ENCODE data around the gene MFAP2.

MFAP2 gene

GRCh38 chr1:17008208-17008855 lies 27.9 kb upstream of the MFAP2 start:
- DNase-seq (ENCODE audit: low read depth in 1 of 2, low spot score in 1 of 2): no peak

GRCh38 chr1:17007121-17007520 lies 26.7 kb upstream of the MFAP2 start:
- DNase-seq (ENCODE audit: low read depth in 1 of 2, low spot score in 1 of 2): no peak

DNA sequence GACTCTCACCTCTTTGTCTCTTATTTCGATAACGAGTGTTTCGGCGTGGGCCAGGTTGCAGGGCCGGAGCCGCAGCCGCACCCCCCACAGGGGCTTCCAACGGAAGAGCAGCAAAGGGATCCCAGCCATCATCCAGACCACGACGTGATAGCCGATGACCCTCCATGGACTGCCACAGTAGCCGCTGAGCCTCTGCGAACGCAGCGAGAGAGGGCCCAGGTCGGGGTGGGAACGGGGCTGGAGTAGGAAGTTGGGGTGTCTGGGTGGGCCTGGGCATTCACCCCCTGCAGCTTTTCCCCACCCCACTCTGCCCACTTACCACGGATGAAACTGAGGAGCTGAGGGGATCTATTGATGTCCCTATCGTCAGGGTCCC lies 24.9 kb upstream of the MFAP2 start:
- DNase-seq (ENCODE audit: low read depth in 1 of 2, low spot score in 1 of 2): no peak

GRCh38 chr1:17004466-17005364 lies 24.3 kb upstream of the MFAP2 start:
- no peak for DNase-seq (ENCODE audit: low read depth in 1 of 2, low spot score in 1 of 2)

DNA sequence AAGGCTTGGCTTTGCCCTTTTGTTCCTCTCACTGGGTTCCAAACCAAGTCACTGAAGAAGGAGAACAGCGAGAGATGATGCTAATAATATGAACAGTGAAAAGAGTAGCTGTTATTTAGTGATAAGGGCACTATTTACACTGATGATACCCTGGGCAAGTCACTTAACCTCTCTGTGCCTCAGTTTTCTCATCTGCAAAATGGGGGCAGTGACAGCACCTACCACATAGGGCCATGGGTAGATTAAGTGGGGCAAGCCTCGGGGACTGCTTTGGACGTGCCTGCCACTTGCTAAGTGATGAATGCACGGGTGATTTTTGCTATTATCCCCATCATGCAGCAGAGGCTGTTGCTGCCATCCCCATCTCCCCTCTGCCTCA lies 22.1 kb upstream of the MFAP2 start:
- no peak for DNase-seq (ENCODE audit: low read depth in 1 of 2, low spot score in 1 of 2)

GRCh38 chr1:17001760-17002523 lies 21.5 kb upstream of the MFAP2 start:
- DNase-seq (ENCODE audit: low read depth in 1 of 2, low spot score in 1 of 2): no peak

GRCh38 chr1:16999863-17000262 lies 19.4 kb upstream of the MFAP2 start:
- no peak for DNase-seq (ENCODE audit: low read depth in 1 of 2, low spot score in 1 of 2)

DNA sequence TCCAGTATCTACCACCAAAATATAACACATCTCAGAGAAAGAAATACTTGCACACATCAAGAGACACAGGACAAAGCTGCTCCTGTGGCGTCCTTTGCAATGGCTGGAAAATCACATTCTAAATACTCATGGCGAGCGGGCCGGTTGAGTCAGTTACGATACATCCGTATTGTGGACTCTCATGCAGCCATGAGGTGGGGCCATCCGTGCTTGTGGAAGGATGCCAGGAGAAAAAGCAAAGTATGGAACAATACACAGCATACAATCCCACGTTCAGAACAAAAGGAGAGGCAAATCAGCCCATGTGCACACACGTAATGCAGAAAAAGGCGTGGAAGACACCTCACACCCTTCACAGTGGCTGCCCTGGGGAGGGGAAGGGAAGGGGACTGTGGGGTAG lies 18.2 kb upstream of the MFAP2 start:
- DNase-seq (ENCODE audit: low read depth in 1 of 2, low spot score in 1 of 2): no peak

GRCh38 chr1:16996845-16997244 lies 16.4 kb upstream of the MFAP2 start:
- no peak for DNase-seq (ENCODE audit: low read depth in 1 of 2, low spot score in 1 of 2)

- DNase-seq (ENCODE audit: low read depth in 1 of 2, low spot score in 1 of 2): no peak
These were observed 13.2 kb upstream of the MFAP2 start for GRCh38 chr1:16993521-16994038.

- DNase-seq (ENCODE audit: low read depth in 1 of 2, low spot score in 1 of 2): no peak
These were observed 12.3 kb upstream of the MFAP2 start for GRCh38 chr1:16992675-16993074.

DNA sequence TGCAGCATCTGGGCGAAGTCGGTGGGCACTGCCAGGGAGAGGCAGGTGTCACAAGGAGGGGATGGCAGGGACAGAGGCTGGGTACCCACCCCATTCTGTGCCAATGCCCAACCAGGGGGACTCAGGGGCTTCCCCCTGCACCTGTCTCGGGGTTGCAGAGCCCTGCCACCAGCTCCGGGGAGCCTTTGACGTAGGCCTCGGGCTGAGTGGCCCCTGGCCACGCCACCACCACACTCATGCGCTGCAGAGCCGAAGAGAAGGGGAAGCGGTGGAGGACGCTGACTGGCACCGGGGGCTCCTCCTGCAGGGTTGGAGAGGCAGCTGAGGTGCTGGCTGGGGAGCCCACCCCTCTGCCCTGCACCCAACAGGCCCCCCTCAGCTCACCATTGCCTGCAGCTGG lies 11.7 kb upstream of the MFAP2 start:
- no peak for DNase-seq (ENCODE audit: low read depth in 1 of 2, low spot score in 1 of 2)

DNA sequence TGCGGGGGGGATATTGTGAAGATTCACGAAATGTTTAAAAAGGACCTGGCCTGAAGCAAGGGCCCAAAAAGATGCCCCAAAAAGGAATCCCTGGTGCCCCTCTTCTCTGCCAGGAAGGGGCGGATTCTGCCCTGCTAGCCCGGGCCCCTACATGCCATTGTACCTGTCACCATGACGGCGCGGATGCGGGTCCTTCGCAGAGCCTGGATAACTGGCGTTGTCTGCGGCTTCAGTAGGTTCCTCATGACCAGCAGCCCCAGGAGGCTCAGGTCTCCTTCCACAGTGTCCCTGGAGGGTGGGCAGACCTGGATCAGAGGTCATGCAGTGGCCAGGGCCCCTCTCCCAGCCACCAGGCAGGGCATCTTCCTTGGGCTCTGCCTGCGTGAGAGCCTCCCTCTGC lies 11.2 kb upstream of the MFAP2 start:
- DNase-seq (ENCODE audit: low read depth in 1 of 2, low spot score in 1 of 2): no peak

DNA sequence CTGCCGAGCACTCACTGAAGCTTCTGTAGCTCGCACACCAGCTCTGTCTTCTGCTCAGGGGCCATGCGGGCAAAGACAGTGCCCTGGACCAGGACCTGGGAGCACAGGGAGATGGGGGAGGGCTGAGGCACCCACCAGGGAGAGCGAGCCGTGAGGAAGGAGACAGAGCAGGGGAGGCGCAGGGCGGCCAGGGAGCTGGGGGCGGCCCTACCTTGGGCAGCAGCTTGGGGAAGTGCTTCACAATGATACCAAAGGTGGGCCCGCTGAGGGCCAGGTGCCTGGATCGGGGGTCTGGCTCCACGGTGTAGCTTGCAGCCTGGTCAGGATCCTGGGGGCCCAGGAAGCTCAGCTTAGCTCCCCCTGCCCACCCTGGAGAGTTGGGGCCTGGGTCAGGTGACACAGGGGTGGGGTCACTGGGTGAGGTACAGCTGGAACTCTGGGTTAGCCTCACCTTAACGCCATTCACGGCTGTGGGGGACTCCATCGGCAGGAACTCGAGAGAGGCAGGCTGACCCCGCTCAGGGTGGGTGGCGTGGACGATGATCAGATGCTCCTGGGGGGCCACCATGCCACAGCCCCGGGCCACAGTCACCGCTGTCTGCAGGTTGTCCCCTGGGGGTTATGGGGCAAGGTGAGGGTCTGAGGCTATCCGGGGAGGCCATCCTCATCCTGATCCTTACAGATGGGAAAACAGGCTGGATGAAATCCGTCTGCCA lies 9.4 kb upstream of the MFAP2 start:
- DNase-seq (ENCODE audit: low read depth in 1 of 2, low spot score in 1 of 2): no peak

DNA sequence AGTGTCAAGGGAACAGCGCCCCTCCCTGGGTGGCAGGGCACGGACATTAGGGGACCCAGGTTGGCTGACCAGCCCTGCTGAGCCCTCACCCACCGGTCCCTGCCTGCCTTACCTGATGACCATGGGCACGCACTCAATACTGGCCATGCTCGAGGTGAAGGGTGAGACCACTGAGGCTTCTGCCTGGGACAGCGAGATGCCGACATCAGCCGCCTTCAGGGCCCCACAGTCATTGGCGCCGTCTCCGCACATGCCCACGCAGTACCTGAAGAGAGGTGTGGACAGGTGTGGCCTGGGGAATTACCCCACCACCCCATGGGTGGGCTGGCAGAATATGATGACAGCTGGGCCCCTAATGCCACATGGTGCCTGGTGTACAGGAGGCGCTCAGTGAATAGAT lies 7.8 kb upstream of the MFAP2 start:
- no peak for DNase-seq (ENCODE audit: low read depth in 1 of 2, low spot score in 1 of 2)

GRCh38 chr1:16986962-16987361 lies 6.5 kb upstream of the MFAP2 start:
- DNase-seq (ENCODE audit: low read depth in 1 of 2, low spot score in 1 of 2): no peak

- DNase-seq (ENCODE audit: low read depth in 1 of 2, low spot score in 1 of 2): no peak
These were observed 6.1 kb upstream of the MFAP2 start for GRCh38 chr1:16986560-16986959.

DNA sequence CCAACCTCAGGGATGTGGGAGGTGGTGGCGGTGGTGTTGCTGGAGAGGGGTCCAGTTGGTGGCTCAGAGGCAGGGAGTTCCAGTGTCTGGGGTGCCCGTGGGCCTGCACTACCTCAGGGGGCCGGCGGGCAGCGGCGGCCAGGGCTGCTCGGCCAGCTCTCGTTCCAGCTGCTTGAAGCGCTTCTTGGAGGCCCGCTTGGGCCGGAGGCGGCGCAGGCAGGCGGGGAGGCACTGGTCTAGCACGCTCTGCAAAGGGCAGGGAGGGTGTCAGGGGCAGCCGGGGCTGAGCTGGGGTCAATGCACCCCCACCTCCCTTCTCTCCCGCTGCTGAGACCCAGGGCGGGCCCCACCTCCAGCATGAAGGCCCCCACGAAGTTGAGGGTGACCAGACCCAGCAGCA lies 5.7 kb upstream of the MFAP2 start:
- DNase-seq (ENCODE audit: low read depth in 1 of 2, low spot score in 1 of 2): no peak

- no peak for DNase-seq (ENCODE audit: low read depth in 1 of 2, low spot score in 1 of 2)
These were observed 4.3 kb upstream of the MFAP2 start for GRCh38 chr1:16984717-16985116.

DNA sequence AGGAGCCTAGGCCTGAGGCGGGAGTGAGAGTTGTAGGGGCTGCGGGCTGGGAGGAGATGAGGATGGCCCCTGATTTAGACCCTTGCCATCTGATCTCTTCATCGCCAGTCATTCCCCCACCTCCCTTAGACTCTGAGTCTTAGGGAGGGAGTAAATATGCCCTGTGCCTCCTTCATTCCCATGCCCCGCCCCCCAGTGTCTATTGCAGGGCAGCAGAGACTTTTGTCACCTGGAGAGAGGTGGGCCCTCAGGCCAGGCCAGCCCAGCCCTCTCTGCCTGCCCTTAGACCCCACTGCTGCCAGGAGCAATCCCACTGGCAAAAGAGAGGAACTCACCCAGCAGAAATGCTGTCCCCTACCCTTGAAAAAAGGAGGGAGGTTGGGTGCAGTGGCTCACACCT lies 3.2 kb upstream of the MFAP2 start:
- no peak for DNase-seq (ENCODE audit: low read depth in 1 of 2, low spot score in 1 of 2)

- no peak for DNase-seq (ENCODE audit: low read depth in 1 of 2, low spot score in 1 of 2)
These were observed 2.5 kb upstream of the MFAP2 start for GRCh38 chr1:16982902-16983301.
